Omental fat pad (tissue), 4 donors: Measurements from ENCODE around the gene TAF8. TPM values are rescaled to one million over a fixed set of nuclear protein-coding genes. Genes with fewer than 3 reads are reported as not detected.
A peak's percentile ranks its signal among the peaks of the same experiment; 100 is the strongest.

ENCODE experiments used
- ATAC-seq: fragments of 150-250 bp; one replicate; pipeline ENCODE4 v1.9.1; 2016; ENCODE audit warnings: mild to moderate bottlenecking, moderate library complexity; ENCODE audit not compliant: low FRiP score
- DNase-seq: peaks from one replicate; pipeline ENCODE4 v3.0.0-alpha.2; 2019; ENCODE audit warnings: low spot score
- total RNA-seq, 4 donors: library from RNA; depleted of rRNA; stranded (reverse); fragments of >200 nt; gene quantifications; one replicate each; pipeline ENCODE4 v1.1.0, GENCODE V29; 2016
- TF ChIP-seq, protein P1 (sequence below), 3 donors: fragments of 450-650 bp; IDR thresholded peaks; one replicate each; pipeline ENCODE4 v1.5.1; 2016 to 2017; ENCODE audit warnings: antibody characterized with exemption in 3 of 3, mild to moderate bottlenecking in 3 of 3, moderate library complexity in 2 of 3

Gene TAF8
- total RNA-seq, 4 donors from 2014 or later, result 24.3 to 41.4 (median 26.1) TPM

DNA sequence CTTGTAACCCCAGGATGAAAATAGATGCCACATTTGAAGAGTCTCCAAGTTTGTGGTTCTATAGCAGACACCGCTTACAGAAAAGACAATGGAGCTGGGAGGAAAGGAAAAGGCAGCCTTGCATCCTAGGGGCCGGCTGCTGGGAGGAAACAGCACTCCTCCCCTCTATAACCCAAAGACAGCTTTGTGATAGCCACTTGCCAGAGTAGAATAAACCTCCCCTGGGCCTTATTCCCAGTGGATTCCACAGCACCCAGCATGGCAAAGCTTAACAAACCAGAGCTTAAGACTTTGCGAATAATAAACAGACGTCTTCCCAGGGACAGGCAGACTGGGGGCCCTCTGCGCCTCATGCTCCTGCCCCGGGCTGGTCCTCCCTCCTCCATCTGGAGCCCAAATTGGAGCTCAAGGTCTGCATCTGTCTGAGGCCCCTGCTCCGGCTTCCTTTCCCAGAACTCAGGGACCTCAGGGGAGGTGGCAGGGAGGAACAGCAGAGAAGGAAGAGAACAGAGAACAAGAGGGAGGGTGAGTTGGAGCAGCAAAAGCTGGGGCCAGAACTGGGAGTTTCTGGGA lies 8.8 kb upstream of the TAF8 start:
- no peak for ATAC-seq
- TF ChIP-seq, protein P1, sequence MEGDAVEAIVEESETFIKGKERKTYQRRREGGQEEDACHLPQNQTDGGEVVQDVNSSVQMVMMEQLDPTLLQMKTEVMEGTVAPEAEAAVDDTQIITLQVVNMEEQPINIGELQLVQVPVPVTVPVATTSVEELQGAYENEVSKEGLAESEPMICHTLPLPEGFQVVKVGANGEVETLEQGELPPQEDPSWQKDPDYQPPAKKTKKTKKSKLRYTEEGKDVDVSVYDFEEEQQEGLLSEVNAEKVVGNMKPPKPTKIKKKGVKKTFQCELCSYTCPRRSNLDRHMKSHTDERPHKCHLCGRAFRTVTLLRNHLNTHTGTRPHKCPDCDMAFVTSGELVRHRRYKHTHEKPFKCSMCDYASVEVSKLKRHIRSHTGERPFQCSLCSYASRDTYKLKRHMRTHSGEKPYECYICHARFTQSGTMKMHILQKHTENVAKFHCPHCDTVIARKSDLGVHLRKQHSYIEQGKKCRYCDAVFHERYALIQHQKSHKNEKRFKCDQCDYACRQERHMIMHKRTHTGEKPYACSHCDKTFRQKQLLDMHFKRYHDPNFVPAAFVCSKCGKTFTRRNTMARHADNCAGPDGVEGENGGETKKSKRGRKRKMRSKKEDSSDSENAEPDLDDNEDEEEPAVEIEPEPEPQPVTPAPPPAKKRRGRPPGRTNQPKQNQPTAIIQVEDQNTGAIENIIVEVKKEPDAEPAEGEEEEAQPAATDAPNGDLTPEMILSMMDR (IDR thresholded peaks at IDR 0.05), result no peak
- DNase-seq, result no peak

DNA sequence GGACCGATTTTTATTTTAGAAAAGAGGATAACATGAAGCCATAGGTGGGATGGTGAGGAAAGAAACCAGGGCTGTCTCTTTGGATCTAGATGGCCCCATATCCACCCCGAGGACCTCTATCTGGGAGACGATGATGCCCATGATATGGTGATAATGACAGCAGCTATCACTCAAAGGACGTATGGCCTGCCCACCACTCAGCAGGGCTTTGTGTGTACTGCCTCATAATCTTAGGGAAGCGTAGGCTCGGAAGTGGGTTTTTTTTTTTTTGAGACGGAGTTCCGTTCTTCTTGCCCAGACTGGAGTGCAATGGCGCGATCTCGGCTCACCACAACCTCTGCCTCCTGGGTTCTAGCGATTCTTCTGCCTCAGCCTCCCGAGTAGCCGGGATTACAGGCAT lies 8.2 kb upstream of the TAF8 start:
- TF ChIP-seq, protein P1 (IDR thresholded peaks at IDR 0.05), result no peak
- DNase-seq (no peak), ATAC-seq (no peak)

GRCh38 chr6:42043787-42044475 lies 6.4 kb upstream of the TAF8 start:
- DNase-seq, result peak; percentile 80
- TF ChIP-seq, protein P1 (IDR thresholded peaks at IDR 0.05), result peak in 2 of 3 donors; percentile 93 to 96
- peak; percentile 40 for ATAC-seq

DNA sequence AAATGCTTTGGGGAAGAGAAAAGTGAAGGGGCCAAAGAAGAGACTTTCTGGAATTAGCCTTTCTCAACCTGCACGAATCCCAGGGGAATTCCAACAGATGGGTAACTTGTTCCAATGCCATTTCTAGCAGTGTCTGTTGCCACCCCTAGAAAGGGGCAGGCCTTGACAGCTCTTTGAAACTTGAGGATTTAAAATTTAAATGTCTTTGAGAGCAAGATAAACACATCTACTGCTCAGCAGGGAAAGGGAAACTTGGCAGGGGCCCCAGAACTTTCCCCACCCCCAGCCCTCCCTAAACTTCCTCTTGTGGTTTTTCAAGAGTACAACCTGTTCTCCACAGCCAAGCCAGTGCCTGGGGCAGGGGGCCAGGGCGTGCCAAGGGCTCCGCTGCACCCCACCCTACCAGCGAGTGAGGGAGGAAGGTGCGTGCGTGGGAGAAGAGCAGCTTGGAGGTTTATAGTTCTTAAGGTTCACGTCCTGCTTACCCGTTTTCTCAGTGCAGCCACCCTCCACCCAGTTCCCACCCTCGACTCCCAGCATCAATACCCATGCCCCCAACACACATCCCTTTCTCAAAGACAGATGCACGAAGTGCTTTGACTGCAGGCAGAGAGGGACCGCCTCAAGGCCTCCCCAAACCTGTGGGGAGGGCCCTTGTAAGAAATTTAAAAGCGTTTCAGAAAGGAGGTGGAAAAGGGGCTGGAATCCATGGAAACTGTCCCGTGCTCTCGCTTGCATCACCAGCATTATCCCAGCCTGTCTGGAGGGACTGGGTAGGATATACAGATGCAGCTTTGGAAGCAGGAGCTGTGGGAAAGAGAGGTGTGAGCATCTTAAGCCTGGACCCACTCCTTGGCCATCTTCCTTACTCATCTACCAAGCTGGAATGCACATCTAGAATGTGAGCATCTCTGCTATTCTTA lies 4.5 kb upstream of the TAF8 start:
- ATAC-seq, result peak; percentile 60

DNA sequence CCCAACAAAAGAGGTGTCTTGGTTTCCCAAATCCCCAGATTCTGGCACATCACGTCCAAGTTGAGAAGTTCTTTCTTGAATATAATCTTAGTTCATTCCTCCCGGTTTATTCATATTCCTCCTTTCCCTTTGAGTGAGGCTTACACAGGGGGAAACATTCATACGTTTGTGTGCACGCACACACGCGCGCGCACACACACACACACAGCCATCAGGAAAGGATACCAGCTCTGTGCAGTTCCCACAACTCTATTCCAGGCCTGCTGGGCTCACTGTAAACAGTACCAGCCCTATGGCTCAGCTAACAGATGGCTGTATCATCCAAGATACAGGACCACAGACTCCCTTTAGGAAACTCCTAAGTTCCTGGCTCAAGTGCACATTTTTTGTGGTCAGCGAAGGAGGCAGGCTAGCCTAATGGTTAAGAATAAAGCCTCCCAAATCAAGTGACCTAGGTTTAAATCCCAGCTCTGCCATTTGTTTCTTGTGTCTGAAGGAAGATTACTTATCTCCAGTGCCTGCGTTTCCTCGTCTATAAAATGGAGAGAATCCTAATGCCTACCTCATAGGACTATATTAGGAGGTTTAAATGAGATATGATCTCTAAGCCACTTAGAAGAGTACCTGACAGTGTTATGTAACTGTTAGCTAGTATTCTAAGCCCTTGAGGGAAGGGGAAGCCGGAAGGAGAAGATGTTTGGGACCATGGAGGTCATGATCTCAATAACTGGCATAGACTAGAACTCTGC lies 3.7 kb upstream of the TAF8 start:
- TF ChIP-seq, protein P1 (IDR thresholded peaks at IDR 0.05), result no peak
- no peak for DNase-seq
- no peak for ATAC-seq

More for the DNA sequence above, 4.5 kb upstream of the TAF8 start:
- peak; percentile 68 for DNase-seq
- TF ChIP-seq, protein P1 (IDR thresholded peaks at IDR 0.05), result no peak

GRCh38 chr6:42047213-42047590 lies 3.1 kb upstream of the TAF8 start:
- TF ChIP-seq, protein P1 (IDR thresholded peaks at IDR 0.05), result no peak
- ATAC-seq (no peak), DNase-seq (no peak)
